Activated T-helper 1 cell treated with anti-CD3 and anti-CD28 coated beads, Interleukin-12 subunit alpha, Interleukin-12 subunit beta, Interleukin-2, Interleukin-4 antibody, amounts not matched to agents 30 ng/mL and 10 ng/mL and 1 ng/mL, durations not matched to agents 14 hours and 24 hours and 36 hours (primary cell): Measurements from ENCODE around the gene GFY. TPM values are rescaled to one million over a fixed set of nuclear protein-coding genes. Genes with fewer than 3 reads are reported as not detected.
"Not testable (repeated sequence)": the region's sequence is repeated elsewhere in the genome, so short reads cannot be mapped to it uniquely, and the experiment has no call there.

Experiments used
- DNase-seq: peaks from one replicate; pipeline ENCODE4 v3.0.0; 2021; ENCODE audit warnings: low spot score
- H3K27ac Mint-ChIP-seq: one replicate; pipeline ENCODE4 v1.8.0; 2021; ENCODE audit warnings: mild to moderate bottlenecking, mixed read lengths
- H3K27me3 Mint-ChIP-seq: one replicate; pipeline ENCODE4 v1.8.0; 2022; ENCODE audit warnings: mild to moderate bottlenecking, moderate library complexity, mixed read lengths; ENCODE audit not compliant: insufficient read depth
- H3K36me3 Mint-ChIP-seq: one replicate; pipeline ENCODE4 v1.8.0; 2021; ENCODE audit warnings: low read depth, mixed read lengths
- H3K4me1 Mint-ChIP-seq: one replicate; pipeline ENCODE4 v1.8.0; 2021; ENCODE audit warnings: low read depth, mixed read lengths
- H3K4me3 Mint-ChIP-seq: one replicate; pipeline ENCODE4 v1.8.0; 2021; ENCODE audit warnings: mild to moderate bottlenecking, moderate library complexity, mixed read lengths
- H3K9me3 Mint-ChIP-seq: one replicate; pipeline ENCODE4 v1.8.0; 2021; ENCODE audit warnings: mixed read lengths
- intact Hi-C: fragments of 100-400 bp; cut with micrococcal nuclease; formaldehyde crosslinking; loops from one replicate; pipeline ENCODE4 v1.15.1; 2024
- total RNA-seq: library from RNA; stranded (reverse); gene quantifications from 2 replicates; pipeline ENCODE4 v1.2.3, GENCODE V29; 2022

The GFY gene
- total RNA-seq, 1 donor from 2014 or later: not detected

DNA sequence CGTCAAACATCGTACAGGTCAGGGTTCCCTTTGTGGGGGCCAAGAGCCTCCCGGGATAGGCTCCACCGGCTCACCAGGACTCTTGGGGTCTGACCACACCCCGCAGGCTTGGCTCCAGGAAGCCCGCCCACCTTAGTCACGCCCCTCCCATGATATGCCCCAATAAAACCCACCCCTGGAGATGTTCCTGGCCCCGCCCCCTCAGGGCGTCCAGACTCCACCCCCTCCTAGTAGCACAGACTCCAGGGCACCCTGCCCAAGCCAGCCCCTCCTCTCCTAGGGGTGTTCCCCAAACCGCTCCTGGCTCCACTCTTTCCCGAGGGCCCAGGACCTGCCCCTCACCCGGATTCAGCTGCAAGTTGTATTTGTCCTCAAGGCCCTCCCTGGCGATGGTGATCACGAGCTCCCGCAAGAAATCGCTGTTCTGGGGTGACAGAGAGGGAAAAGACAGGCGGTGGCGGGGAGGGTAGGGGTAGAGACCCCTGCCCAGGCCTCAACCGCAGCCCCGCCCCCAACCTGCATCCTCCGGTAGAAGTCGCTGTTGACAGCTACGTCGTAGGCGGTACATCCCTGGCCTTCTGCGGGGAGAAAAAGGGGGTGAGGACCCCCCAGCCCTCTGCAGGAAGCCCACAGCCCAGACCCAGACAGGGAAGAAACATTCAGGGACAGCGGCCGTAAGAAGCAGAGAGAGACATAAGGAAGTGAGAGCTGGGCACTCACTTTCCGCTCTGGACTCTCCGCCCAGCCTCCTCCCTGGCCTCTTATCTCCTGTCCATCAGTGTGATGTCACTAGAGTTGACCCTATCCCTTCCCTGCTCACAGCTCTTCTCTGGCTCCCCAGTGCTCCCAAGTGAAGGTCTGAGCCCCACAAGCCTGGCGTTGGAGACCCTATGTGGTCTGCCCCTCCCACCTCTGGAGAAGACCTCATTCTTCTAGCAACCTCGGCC is 22.6 kb downstream of the GFY start:
- intact Hi-C loops: loop anchor here (10.0 kb wide), 1 partner anchor 183 kb away; no protein-coding TSS in a partner anchor
- no peak for DNase-seq
- H3K27me3 Mint-ChIP-seq: peaks cover under 1% of the 10 kb centered on the region
- H3K27ac Mint-ChIP-seq: no peak overlapping the region
- H3K9me3 Mint-ChIP-seq: no peaks in the 10 kb centered on the region
- H3K4me1 Mint-ChIP-seq: peaks cover 48% of the 10 kb centered on the region
- peaks cover 36% of the 10 kb centered on the region for H3K36me3 Mint-ChIP-seq
- no peak overlapping the region for H3K4me3 Mint-ChIP-seq

GRCh38 chr19:49448432-49448786 is 23.2 kb downstream of the GFY start:
- no peak for DNase-seq
- H3K36me3 Mint-ChIP-seq: peaks cover 36% of the 10 kb centered on the region
- H3K27me3 Mint-ChIP-seq: no peaks in the 10 kb centered on the region
- H3K4me3 Mint-ChIP-seq: peak overlapping the region; percentile 27
- H3K9me3 Mint-ChIP-seq: no peaks in the 10 kb centered on the region
- intact Hi-C loops: loop anchor here (10.0 kb wide), 1 partner anchor 184 kb away; no protein-coding TSS in a partner anchor
- peaks cover 51% of the 10 kb centered on the region for H3K4me1 Mint-ChIP-seq
- H3K27ac Mint-ChIP-seq: no peak overlapping the region

- no peak for DNase-seq
- Mint-ChIP-seq H3K9me3 (no peaks in the 10 kb centered on the region), H3K4me1 (peaks cover 46% of the 10 kb centered on the region), H3K27me3 (no peaks in the 10 kb centered on the region), H3K36me3 (peaks cover 36% of the 10 kb centered on the region), H3K27ac (peak overlapping the region; percentile 65), H3K4me3 (peak overlapping the region; percentile 96)
- intact Hi-C loops: loop anchor here (2.0 to 10.0 kb wide), 2 partner anchors 226 to 576 kb away; partner anchors contain the start of genes PPP1R15A and PRMT1
Observed at GRCh38 chr19:49450405-49450804, 25.2 kb downstream of the GFY start.

GRCh38 chr19:49451430-49452181 is 26.4 kb downstream of the GFY start, which contains the start of gene PIH1D1:
Gene PIH1D1, minus strand, starts transcription at chr19:49451814. Its CDS starts 240 bp downstream, at chr19:49451574.
- intact Hi-C loops: loop anchor here (1.0 to 10.0 kb wide), 4 partner anchors 8 to 577 kb away; partner anchors contain the start of genes AKT1S1, PPP1R15A, PRMT1 and TBC1D17
- Mint-ChIP-seq H3K27me3 (no peaks in the 10 kb centered on the region), H3K36me3 (peaks cover 32% of the 10 kb centered on the region), H3K4me3 (peak within 1 kb of the TSS; percentile 96), H3K4me1 (peaks cover 55% of the 10 kb centered on the region), H3K27ac (peak within 1 kb of the TSS; percentile 99), H3K9me3 (no peaks in the 10 kb centered on the region)
- peak; percentile 94 for DNase-seq

- H3K27ac Mint-ChIP-seq: peak within 1 kb of the TSS; percentile 99
- H3K27me3 Mint-ChIP-seq: no peaks in the 10 kb centered on the region
- intact Hi-C loops: loop anchor here (1.0 to 10.0 kb wide), 8 partner anchors 16 to 578 kb away; partner anchors contain the start of genes AKT1S1, GYS1, PPP1R15A and RPL13A
- DNase-seq: peak; percentile 97
- H3K36me3 Mint-ChIP-seq: peaks cover 29% of the 10 kb centered on the region
- peaks cover 56% of the 10 kb centered on the region for H3K4me1 Mint-ChIP-seq
- H3K9me3 Mint-ChIP-seq: no peaks in the 10 kb centered on the region
- H3K4me3 Mint-ChIP-seq: peak within 1 kb of the TSS; percentile 96
Observed at GRCh38 chr19:49453013-49453756, 28.0 kb downstream of the GFY start, which contains the start of gene ALDH16A1. Gene ALDH16A1, plus strand, starts transcription at chr19:49453225. Its CDS starts 107 bp downstream, at chr19:49453332.

DNA sequence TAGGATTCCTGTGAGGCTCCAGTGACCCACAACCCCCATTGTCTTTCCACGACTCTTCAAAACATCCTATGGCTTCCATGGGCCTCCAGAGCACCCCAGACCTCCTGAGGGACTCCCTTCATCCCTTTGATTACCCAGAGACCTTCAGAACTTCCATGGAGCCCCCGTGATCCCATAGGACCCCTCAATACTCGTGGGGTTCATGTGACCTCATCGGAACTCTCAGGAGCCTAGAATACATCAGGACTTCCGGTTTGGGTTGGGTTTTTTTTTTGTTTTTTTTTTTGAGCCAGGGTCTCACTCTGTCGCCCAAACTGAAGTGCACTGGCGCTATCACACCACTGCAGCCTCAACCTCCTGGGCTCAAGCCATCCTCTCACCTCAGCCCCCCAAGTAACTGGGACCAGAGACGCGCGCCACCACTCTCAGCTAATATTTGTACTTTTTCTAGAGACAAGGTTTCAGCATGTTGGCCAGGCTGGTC is 28.6 kb downstream of the GFY start:
- no peak for DNase-seq
- H3K4me1 Mint-ChIP-seq: peaks cover 49% of the 10 kb centered on the region
- peaks cover 23% of the 10 kb centered on the region for H3K36me3 Mint-ChIP-seq
- intact Hi-C loops: loop anchor here (1.0 to 10.0 kb wide), 8 partner anchors 16 to 579 kb away; partner anchors contain the start of genes AKT1S1, GYS1, PPP1R15A and RPL13A
- H3K27me3 Mint-ChIP-seq: no peaks in the 10 kb centered on the region
- H3K27ac Mint-ChIP-seq: peak overlapping the region; percentile 99
- no peaks in the 10 kb centered on the region for H3K9me3 Mint-ChIP-seq
- peak overlapping the region; percentile 96 for H3K4me3 Mint-ChIP-seq

GRCh38 chr19:49455773-49456172 is 30.6 kb downstream of the GFY start:
- no peaks in the 10 kb centered on the region for H3K27me3 Mint-ChIP-seq
- peaks cover 35% of the 10 kb centered on the region for H3K4me1 Mint-ChIP-seq
- intact Hi-C loops: loop anchor here (10.0 kb wide), 1 partner anchor 581 kb away; the partner anchor contains the start of gene PPP1R15A
- H3K4me3 Mint-ChIP-seq: peak overlapping the region; percentile 7
- peaks cover 8% of the 10 kb centered on the region for H3K36me3 Mint-ChIP-seq
- no peak overlapping the region for H3K27ac Mint-ChIP-seq
- DNase-seq: no peak
- H3K9me3 Mint-ChIP-seq: no peaks in the 10 kb centered on the region

GRCh38 chr19:49456326-49456725 is 31.1 kb downstream of the GFY start:
- Mint-ChIP-seq H3K4me1 (peaks cover 34% of the 10 kb centered on the region), H3K27me3 (no peaks in the 10 kb centered on the region), H3K4me3 (peak overlapping the region; percentile 7), H3K36me3 (peaks cover 7% of the 10 kb centered on the region), H3K9me3 (no peaks in the 10 kb centered on the region), H3K27ac (no peak overlapping the region)
- intact Hi-C loops: loop anchor here (10.0 kb wide), 1 partner anchor 582 kb away; the partner anchor contains the start of gene PPP1R15A
- DNase-seq: no peak

GRCh38 chr19:49458567-49458903 is 33.3 kb downstream of the GFY start:
- no peak overlapping the region for H3K4me3 Mint-ChIP-seq
- H3K9me3 Mint-ChIP-seq: no peaks in the 10 kb centered on the region
- peaks cover 3% of the 10 kb centered on the region for H3K36me3 Mint-ChIP-seq
- no peaks in the 10 kb centered on the region for H3K27me3 Mint-ChIP-seq
- DNase-seq: no peak
- H3K4me1 Mint-ChIP-seq: peaks cover 22% of the 10 kb centered on the region
- no peak overlapping the region for H3K27ac Mint-ChIP-seq
- intact Hi-C loops: loop anchor here (10.0 kb wide), 1 partner anchor 584 kb away; the partner anchor contains the start of gene PPP1R15A

DNA sequence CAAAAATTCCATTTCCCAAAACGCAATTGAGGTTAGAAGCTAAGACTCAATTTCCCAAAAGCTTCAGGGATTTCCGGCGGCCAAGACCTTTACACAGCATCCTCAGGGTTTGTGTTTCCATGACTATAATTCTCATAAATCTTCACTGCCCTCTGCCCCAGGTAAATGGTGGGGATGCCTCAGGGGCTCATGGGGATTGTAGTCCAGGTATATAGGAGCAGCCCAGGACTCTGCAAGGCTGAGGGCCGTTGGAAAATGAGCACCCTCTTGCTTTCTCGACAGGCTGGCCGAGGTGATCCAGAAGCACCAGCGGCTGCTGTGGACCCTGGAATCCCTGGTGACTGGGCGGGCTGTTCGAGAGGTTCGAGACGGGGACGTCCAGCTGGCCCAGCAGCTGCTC is 34.2 kb downstream of the GFY start:
- peaks cover 3% of the 10 kb centered on the region for H3K36me3 Mint-ChIP-seq
- intact Hi-C loops: loop anchor here (10.0 kb wide), 1 partner anchor 585 kb away; the partner anchor contains the start of gene PPP1R15A
- H3K9me3 Mint-ChIP-seq: no peaks in the 10 kb centered on the region

GRCh38 chr19:49461130-49461529 is 35.9 kb downstream of the GFY start:
- intact Hi-C loops, H3K27ac Mint-ChIP-seq, H3K27me3 Mint-ChIP-seq, H3K9me3 Mint-ChIP-seq, H3K4me3 Mint-ChIP-seq, H3K36me3 Mint-ChIP-seq, DNase-seq, H3K4me1 Mint-ChIP-seq: not testable (repeated sequence)

More for the DNA sequence above, 34.2 kb downstream of the GFY start:
- no peak overlapping the region for H3K27ac Mint-ChIP-seq
- DNase-seq: no peak
- peaks cover 14% of the 10 kb centered on the region for H3K4me1 Mint-ChIP-seq
- no peaks in the 10 kb centered on the region for H3K27me3 Mint-ChIP-seq
- no peak overlapping the region for H3K4me3 Mint-ChIP-seq

DNA sequence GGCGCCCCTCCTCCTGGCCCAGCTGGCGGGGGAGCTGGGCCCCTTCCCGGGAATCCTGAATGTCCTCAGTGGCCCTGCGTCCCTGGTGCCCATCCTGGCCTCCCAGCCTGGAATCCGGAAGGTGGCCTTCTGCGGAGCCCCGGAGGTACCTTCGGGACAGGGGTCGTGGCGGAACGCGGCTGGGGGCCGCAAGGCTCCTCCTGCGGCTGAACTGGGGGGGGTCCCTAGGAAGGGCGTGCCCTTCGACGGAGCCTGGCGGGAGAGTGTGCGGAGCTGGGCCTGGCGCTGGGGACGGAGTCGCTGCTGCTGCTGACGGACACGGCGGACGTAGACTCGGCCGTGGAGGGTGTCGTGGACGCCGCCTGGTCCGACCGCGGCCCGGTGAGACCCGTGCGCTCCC is 36.5 kb downstream of the GFY start:
- Mint-ChIP-seq H3K27me3 (no peaks in the 10 kb centered on the region), H3K9me3 (no peaks in the 10 kb centered on the region), H3K27ac (no peak overlapping the region), H3K4me1 (peaks cover 2% of the 10 kb centered on the region), H3K4me3 (no peak overlapping the region), H3K36me3 (no peaks in the 10 kb centered on the region)
- intact Hi-C loops: no loop called here
- no peak for DNase-seq
